Type B pancreatic cell (in vitro differentiated cells): Measurements from ENCODE around the gene BRAT1. TPM values are rescaled to one million over a fixed set of nuclear protein-coding genes. Genes with fewer than 3 reads are reported as not detected.

ENCODE experiments used
- DNase-seq: peaks from one replicate; pipeline ENCODE4 v3.0.0; 2021; ENCODE audit warnings: mixed read lengths; ENCODE audit not compliant: unreplicated experiment; ENCODE audit errors: extremely low spot score
- H3K27ac Mint-ChIP-seq: 2 replicates; pipeline ENCODE4 v1.8.0; 2021; ENCODE audit warnings: mild to moderate bottlenecking, mixed read lengths
- H3K27me3 Mint-ChIP-seq: 2 replicates; pipeline ENCODE4 v1.8.0; 2021; ENCODE audit warnings: mixed read lengths
- H3K36me3 Mint-ChIP-seq: 2 replicates; pipeline ENCODE4 v1.8.0; 2021; ENCODE audit warnings: mixed read lengths
- H3K4me1 Mint-ChIP-seq: one replicate; pipeline ENCODE4 v1.8.0; 2021; ENCODE audit warnings: mixed read lengths; ENCODE audit not compliant: unreplicated experiment
- H3K4me3 Mint-ChIP-seq: 2 replicates; pipeline ENCODE4 v1.8.0; 2021; ENCODE audit warnings: mild to moderate bottlenecking, mixed read lengths
- H3K9me3 Mint-ChIP-seq: 2 replicates; pipeline ENCODE4 v1.8.0; 2021; ENCODE audit warnings: mixed read lengths
- CTCF ChIP-seq: fragments of 200-600 bp; sonication (generic); conservative IDR thresholded peaks from 2 replicates; pipeline ENCODE4 v1.5.0; 2021; ENCODE audit warnings: antibody characterized with exemption, mild to moderate bottlenecking
- total RNA-seq: library from RNA; stranded (reverse); gene quantifications from 2 replicates; pipeline ENCODE4 v1.2.1, GENCODE V29; 2021; ENCODE audit warnings: low replicate concordance

BRAT1 gene
- total RNA-seq, 1 donor from 2014 or later: 40.3 TPM

- no peak overlapping the region for H3K27ac Mint-ChIP-seq
- H3K27me3 Mint-ChIP-seq: no peaks in the 10 kb centered on the region
- TF ChIP-seq CTCF: no peak
- H3K36me3 Mint-ChIP-seq: peaks cover 11% of the 10 kb centered on the region
- H3K4me3 Mint-ChIP-seq: no peak overlapping the region
- DNase-seq: no peak
- H3K9me3 Mint-ChIP-seq: no peaks in the 10 kb centered on the region
- H3K4me1 Mint-ChIP-seq: no peaks in the 10 kb centered on the region
These were observed 31.8 kb upstream of the BRAT1 start for GRCh38 chr7:2587134-2587533.

DNA sequence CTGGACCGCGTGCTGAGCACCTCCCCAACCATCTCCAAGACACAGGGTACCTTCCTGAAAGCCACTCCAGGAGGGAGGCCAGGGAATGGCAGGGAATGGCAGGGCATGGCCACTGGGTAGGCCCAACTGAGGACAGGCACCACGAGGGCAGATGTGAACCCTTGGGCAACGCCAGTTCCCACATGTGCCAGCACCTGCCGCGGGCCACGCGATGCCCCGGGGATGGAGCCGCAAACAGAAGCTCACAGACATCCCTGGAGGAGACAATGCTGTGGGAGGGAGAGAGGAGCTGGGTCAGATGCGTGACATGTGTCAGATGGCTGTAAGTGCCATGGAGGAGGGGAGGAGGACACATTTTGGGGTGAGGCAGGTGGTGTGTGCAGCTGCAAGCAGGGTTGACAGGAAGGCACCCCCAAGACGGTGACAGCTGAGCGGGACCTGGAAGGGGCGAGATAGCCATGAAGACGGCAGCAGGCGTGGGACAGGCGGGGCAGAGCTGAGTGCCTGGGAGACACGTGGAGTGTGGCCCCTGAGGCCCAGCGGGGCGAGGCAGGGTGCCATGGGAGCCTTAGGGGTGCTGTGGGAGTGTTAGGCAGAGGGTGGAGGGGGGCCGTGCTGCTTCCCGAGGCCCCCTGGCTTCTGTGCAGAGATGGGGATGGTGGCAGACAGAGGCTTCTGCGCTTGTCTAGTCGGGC lies 31.1 kb upstream of the BRAT1 start:
- Mint-ChIP-seq H3K9me3 (no peaks in the 10 kb centered on the region), H3K27ac (no peak overlapping the region), H3K4me3 (no peak overlapping the region), H3K36me3 (peaks cover 11% of the 10 kb centered on the region), H3K27me3 (no peaks in the 10 kb centered on the region), H3K4me1 (no peaks in the 10 kb centered on the region)
- TF ChIP-seq CTCF: no peak
- DNase-seq: no peak

- Mint-ChIP-seq H3K36me3 (peaks cover 11% of the 10 kb centered on the region), H3K9me3 (no peaks in the 10 kb centered on the region), H3K27me3 (no peaks in the 10 kb centered on the region), H3K4me3 (no peak overlapping the region), H3K4me1 (no peaks in the 10 kb centered on the region), H3K27ac (no peak overlapping the region)
- TF ChIP-seq CTCF: no peak
- DNase-seq: no peak
These were observed 30.1 kb upstream of the BRAT1 start for GRCh38 chr7:2585446-2585845.

DNA sequence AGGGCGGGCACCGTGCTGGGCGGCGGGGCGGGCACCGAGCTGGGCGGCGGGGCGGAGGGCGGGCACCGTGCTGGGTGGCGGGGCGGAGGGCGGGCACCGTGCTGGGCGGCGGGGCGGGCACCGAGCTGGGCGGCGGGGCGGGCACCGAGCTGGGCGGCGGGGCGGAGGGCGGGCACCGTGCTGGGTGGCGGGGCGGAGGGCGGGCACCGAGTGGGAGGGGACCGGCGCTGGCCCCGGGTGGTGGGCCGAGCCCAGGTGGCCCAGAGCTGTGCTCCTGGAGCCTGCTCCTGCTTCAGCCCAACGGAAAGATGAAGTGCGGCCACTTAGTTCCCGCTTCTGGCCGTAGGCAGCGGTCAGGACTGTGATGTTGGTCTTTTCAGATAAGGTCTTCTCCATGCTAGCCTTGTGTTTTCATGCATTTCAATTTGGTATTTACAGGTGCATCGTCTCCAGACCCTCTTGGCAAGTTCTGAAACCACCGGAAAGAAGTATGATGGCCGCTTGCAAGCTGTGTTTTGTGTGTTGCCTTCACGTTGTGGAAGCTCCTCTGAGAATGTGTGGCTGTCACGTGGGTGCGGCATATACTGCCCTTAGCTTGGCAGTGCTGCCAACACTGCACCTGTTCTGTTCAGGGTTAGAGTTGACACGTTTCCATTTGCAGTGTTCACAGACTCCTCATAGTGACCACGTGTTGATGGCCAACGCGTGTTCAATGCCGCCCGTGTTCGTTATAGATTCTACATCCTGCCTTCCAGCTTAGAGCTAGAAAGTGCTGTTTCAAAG lies 28.7 kb upstream of the BRAT1 start:
- DNase-seq: no peak
- Mint-ChIP-seq H3K36me3 (peaks cover 11% of the 10 kb centered on the region), H3K27ac (no peak overlapping the region), H3K4me1 (no peaks in the 10 kb centered on the region), H3K9me3 (no peaks in the 10 kb centered on the region), H3K27me3 (no peaks in the 10 kb centered on the region), H3K4me3 (no peak overlapping the region)
- no peak for TF ChIP-seq CTCF

GRCh38 chr7:2582006-2582735 lies 26.8 kb upstream of the BRAT1 start:
- no peak for DNase-seq
- no peaks in the 10 kb centered on the region for H3K9me3 Mint-ChIP-seq
- no peak for TF ChIP-seq CTCF
- H3K27ac Mint-ChIP-seq: no peak overlapping the region
- no peaks in the 10 kb centered on the region for H3K27me3 Mint-ChIP-seq
- no peak overlapping the region for H3K4me3 Mint-ChIP-seq
- H3K4me1 Mint-ChIP-seq: no peaks in the 10 kb centered on the region
- H3K36me3 Mint-ChIP-seq: peaks cover 11% of the 10 kb centered on the region
